ENCODE results near the gene DMTF1. TPM values are rescaled to one million over a fixed set of nuclear protein-coding genes. Genes with fewer than 3 reads are reported as not detected.

DMTF1 gene
- total and polyA plus RNA-seq, 9 of the 15 experiments (the other 6 are each of a cell fraction or from before 2014, with no cell fraction given): 25.7 to 208 (median 74.7) TPM

DNA sequence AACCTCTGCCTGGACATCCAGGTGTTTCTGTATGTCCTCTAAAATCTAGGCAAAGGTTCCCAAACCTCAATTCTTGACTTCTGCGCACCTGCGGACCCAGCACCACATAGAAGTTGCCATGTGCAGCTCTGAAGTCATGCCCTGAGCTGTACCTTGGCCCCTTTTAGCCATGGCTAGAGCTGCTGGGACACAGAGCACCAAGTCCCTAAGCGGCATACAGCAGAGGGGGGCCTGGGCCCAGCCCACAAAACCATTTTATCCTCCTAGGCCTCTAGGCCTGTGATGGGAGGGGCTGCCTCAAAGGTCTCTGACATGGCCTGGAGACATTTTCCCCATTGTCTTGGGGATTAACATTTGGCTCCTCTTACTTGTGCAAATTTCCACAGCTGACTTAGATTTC, 52.7 kb downstream of the DMTF1 start (continued):
- TF ChIP-seq ZBTB7A (IDR thresholded peaks at IDR 0.05; ENCODE audit: borderline replicate concordance, control insufficient read depth, low read depth, low read length) (0 out of 2 replicates have a peak, but pooled peaks have one; percentile 34), ZNF696 (CRISPR knock-in tag; conservative IDR thresholded peaks at IDR 0.05) (no peak), CCAR2 (IDR thresholded peaks at IDR 0.05; ENCODE audit: low read depth, low read length) (no peak), ZC3H4 (CRISPR knock-in tag; IDR thresholded peaks at IDR 0.05; ENCODE audit: borderline replicate concordance) (no peak), CBX3 (IDR thresholded peaks at IDR 0.05; ENCODE audit: borderline replicate concordance in 1 of 2, low read length in 2 of 2) (peak; percentile 53 to 93), TFAM (CRISPR knock-in tag; conservative IDR thresholded peaks at IDR 0.05) (no peak), CBX5 (IDR thresholded peaks at IDR 0.05; ENCODE audit: borderline replicate concordance, low read depth) (peak; percentile 96), EP400 (IDR thresholded peaks at IDR 0.05) (no peak), ZNF75A (CRISPR knock-in tag; IDR thresholded peaks at IDR 0.05) (no peak), RFX5 (IDR thresholded peaks at IDR 0.05; ENCODE audit: low read depth, low read length) (no peak), CBX1 (IDR thresholded peaks at IDR 0.05; ENCODE audit: low read depth) (peak; percentile 89), NR4A1 (CRISPR knock-in tag; IDR thresholded peaks at IDR 0.05) (no peak), NR4A1 (tag; IDR thresholded peaks at IDR 0.05) (no peak), DPF2 (IDR thresholded peaks at IDR 0.05) (no peak), ZC3H8 (IDR thresholded peaks at IDR 0.05) (no peak), ERF (CRISPR knock-in tag; IDR thresholded peaks at IDR 0.05) (no peak)
- TF ChIP-seq, protein P1, sequence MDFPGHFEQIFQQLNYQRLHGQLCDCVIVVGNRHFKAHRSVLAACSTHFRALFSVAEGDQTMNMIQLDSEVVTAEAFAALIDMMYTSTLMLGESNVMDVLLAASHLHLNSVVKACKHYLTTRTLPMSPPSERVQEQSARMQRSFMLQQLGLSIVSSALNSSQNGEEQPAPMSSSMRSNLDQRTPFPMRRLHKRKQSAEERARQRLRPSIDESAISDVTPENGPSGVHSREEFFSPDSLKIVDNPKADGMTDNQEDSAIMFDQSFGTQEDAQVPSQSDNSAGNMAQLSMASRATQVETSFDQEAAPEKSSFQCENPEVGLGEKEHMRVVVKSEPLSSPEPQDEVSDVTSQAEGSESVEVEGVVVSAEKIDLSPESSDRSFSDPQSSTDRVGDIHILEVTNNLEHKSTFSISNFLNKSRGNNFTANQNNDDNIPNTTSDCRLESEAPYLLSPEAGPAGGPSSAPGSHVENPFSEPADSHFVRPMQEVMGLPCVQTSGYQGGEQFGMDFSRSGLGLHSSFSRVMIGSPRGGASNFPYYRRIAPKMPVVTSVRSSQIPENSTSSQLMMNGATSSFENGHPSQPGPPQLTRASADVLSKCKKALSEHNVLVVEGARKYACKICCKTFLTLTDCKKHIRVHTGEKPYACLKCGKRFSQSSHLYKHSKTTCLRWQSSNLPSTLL (IDR thresholded peaks at IDR 0.05): no peak
- TF ChIP-seq, protein P2, sequence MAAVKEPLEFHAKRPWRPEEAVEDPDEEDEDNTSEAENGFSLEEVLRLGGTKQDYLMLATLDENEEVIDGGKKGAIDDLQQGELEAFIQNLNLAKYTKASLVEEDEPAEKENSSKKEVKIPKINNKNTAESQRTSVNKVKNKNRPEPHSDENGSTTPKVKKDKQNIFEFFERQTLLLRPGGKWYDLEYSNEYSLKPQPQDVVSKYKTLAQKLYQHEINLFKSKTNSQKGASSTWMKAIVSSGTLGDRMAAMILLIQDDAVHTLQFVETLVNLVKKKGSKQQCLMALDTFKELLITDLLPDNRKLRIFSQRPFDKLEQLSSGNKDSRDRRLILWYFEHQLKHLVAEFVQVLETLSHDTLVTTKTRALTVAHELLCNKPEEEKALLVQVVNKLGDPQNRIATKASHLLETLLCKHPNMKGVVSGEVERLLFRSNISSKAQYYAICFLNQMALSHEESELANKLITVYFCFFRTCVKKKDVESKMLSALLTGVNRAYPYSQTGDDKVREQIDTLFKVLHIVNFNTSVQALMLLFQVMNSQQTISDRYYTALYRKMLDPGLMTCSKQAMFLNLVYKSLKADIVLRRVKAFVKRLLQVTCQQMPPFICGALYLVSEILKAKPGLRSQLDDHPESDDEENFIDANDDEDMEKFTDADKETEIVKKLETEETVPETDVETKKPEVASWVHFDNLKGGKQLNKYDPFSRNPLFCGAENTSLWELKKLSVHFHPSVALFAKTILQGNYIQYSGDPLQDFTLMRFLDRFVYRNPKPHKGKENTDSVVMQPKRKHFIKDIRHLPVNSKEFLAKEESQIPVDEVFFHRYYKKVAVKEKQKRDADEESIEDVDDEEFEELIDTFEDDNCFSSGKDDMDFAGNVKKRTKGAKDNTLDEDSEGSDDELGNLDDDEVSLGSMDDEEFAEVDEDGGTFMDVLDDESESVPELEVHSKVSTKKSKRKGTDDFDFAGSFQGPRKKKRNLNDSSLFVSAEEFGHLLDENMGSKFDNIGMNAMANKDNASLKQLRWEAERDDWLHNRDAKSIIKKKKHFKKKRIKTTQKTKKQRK (IDR thresholded peaks at IDR 0.05; ENCODE audit: borderline replicate concordance, low read depth, low read length): peak; percentile 86
- TF ChIP-seq, protein P3, sequence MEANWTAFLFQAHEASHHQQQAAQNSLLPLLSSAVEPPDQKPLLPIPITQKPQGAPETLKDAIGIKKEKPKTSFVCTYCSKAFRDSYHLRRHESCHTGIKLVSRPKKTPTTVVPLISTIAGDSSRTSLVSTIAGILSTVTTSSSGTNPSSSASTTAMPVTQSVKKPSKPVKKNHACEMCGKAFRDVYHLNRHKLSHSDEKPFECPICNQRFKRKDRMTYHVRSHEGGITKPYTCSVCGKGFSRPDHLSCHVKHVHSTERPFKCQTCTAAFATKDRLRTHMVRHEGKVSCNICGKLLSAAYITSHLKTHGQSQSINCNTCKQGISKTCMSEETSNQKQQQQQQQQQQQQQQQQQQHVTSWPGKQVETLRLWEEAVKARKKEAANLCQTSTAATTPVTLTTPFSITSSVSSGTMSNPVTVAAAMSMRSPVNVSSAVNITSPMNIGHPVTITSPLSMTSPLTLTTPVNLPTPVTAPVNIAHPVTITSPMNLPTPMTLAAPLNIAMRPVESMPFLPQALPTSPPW (CRISPR knock-in tag; IDR thresholded peaks at IDR 0.05): peak; percentile 34
- TF ChIP-seq, protein P4, sequence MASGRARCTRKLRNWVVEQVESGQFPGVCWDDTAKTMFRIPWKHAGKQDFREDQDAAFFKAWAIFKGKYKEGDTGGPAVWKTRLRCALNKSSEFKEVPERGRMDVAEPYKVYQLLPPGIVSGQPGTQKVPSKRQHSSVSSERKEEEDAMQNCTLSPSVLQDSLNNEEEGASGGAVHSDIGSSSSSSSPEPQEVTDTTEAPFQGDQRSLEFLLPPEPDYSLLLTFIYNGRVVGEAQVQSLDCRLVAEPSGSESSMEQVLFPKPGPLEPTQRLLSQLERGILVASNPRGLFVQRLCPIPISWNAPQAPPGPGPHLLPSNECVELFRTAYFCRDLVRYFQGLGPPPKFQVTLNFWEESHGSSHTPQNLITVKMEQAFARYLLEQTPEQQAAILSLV (tag; IDR thresholded peaks at IDR 0.05): no peak
- TF ChIP-seq, protein P5, sequence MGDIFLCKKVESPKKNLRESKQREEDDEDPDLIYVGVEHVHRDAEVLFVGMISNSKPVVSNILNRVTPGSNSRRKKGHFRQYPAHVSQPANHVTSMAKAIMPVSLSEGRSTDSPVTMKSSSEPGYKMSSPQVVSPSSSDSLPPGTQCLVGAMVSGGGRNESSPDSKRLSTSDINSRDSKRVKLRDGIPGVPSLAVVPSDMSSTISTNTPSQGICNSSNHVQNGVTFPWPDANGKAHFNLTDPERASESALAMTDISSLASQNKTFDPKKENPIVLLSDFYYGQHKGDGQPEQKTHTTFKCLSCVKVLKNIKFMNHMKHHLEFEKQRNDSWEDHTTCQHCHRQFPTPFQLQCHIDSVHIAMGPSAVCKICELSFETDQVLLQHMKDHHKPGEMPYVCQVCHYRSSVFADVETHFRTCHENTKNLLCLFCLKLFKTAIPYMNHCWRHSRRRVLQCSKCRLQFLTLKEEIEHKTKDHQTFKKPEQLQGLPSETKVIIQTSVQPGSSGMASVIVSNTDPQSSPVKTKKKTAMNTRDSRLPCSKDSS (IDR thresholded peaks at IDR 0.05; ENCODE audit: low read depth, partially characterized antibody): peak; percentile 68

Data from K562 (cell line).